Liver (tissue), 3 donors: ENCODE results near the gene CTXND1.

Source experiments
- ATF3 ChIP-seq: IDR thresholded peaks from 2 replicates; pipeline ENCODE4 v1.6.1; 2016; ENCODE audit warnings: antibody characterized with exemption
- CTCF ChIP-seq: fragments of 150-350 bp; IDR thresholded peaks from 2 replicates; pipeline ENCODE4 v1.5.1; 2017; ENCODE audit warnings: improper control_type of control experiment, low read depth, low read length; ENCODE audit not compliant: missing input control
- EGR1 ChIP-seq, 2 donors: IDR thresholded peaks; 2 replicates each; pipeline ENCODE4 v1.6.1; 2016 to 2018; ENCODE audit warnings: antibody characterized with exemption in 2 of 2, low read depth in 2 of 2
- GABPA ChIP-seq, 2 donors: IDR thresholded peaks in 1 of 2; conservative IDR thresholded peaks in 1 of 2; 2 replicates each; pipeline ENCODE4 v1.6.1; 2016; ENCODE audit warnings: antibody characterized with exemption in 2 of 2, mild to moderate bottlenecking in 1 of 2, moderate library complexity in 1 of 2
- REST ChIP-seq: IDR thresholded peaks from 2 replicates; pipeline ENCODE4 v1.6.1; 2016; ENCODE audit warnings: antibody characterized with exemption, mild to moderate bottlenecking
- TAF1 ChIP-seq: conservative IDR thresholded peaks from 2 replicates; pipeline ENCODE4 v1.6.1; 2016; ENCODE audit warnings: antibody characterized with exemption, mild to moderate bottlenecking
- YY1 ChIP-seq: IDR thresholded peaks from 2 replicates; pipeline ENCODE4 v1.6.1; 2016; ENCODE audit warnings: antibody characterized with exemption, mild to moderate bottlenecking
- ZBTB33 ChIP-seq: IDR thresholded peaks from 2 replicates; pipeline ENCODE4 v1.6.1; 2016; ENCODE audit warnings: antibody characterized with exemption
- donor health status: healthy.
- donor health status: healthy.

GRCh38 chr15:80204231-80204630, 47.8 kb downstream of the CTXND1 start:
- no peak for TF ChIP-seq REST
- no peak for TF ChIP-seq ZBTB33
- TF ChIP-seq YY1: no peak
- no peak for TF ChIP-seq CTCF
- TF ChIP-seq EGR1 (IDR thresholded peaks at IDR 0.05; ENCODE audit: low read depth in 2 of 2): no peak
- TF ChIP-seq TAF1: no peak
- no peak for TF ChIP-seq GABPA (IDR thresholded peaks at IDR 0.05 in 1 of 2, conservative IDR thresholded peaks at IDR 0.05 in 1 of 2)
- TF ChIP-seq ATF3: no peak
